NCI-H2227 treated with DMSO at 0.1 percent for 48 hours (cell line): ENCODE results near the gene ATL3.
A peak's percentile ranks its signal among the peaks of the same experiment; 100 is the strongest.
"Not testable (repeated sequence)": the region's sequence is repeated elsewhere in the genome, so short reads cannot be mapped to it uniquely, and the experiment has no call there.

Experiments used
- DNase-seq: peaks from one replicate; lab custom pipeline; 2025; lab: John Stamatoyannopoulos, UW

Gene ATL3

DNA sequence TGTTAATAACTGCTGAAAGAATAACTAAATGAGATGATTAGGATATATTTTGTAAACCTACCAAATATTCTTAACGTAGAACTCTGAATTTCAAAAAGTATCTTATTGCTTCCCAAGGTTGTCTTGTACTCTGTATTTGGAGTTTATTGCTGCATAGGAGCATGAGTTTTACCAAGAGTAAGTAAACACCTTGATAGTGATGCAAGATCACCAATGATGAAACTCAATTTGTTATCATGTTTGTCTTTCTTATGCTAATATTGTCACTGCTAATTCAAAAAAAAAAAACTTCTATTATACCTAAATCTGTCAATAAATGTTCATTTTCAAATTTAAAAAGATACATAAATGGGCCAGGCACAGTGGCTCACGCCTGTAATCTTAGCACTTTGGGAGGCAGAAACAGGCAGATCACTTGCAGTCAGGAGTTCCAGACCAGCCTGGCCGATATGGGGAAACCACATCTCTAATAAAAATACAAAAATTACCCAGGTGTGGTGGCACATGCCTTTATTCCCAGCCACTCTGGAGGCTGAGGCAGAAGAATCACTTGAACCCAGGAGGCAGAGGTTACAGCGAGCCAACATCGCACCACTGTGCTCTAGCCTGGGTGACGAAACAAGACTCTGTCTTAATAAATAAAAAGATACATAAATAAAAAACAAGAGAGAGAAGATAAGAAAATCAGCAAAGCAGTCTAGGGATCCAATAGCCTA, 84.6 kb downstream of the ATL3 start:
- DNase-seq, result no peak

DNA sequence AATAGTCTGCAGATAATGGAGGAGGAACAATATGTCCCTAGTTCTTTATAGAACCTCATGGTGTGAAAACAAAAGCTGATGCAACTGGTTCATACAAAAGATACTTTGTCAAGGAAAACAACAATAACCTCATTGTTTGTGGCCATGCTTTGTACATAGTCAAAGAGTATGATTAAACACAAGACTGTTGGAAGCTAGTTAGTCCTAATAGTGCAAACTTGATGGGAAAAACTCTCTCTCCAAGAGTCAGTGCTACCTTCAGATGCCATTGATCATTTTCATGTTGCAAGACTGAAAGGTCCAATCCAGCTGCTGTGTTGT, 87.9 kb downstream of the ATL3 start:
- no peak for DNase-seq

DNA sequence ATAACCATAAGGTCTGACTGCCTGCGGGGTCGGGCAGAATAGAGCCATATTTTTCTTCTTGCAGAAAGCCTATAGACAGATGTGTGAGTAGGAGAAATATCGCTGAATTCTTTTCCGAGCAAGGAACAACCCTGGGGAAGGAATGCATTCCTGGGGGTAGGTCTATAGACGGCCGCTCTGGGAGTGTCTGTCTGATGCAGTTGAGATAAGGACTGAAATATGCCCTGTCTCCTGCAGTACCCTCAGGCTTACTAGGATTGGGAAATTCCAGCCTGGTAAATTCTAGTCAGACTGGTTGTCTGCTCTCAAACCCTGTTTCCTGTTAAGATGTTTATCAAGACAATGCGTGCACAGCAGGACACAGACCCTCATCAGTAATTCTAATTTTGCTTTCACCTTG, 90.0 kb downstream of the ATL3 start:
- DNase-seq, result not testable (repeated sequence)

DNA sequence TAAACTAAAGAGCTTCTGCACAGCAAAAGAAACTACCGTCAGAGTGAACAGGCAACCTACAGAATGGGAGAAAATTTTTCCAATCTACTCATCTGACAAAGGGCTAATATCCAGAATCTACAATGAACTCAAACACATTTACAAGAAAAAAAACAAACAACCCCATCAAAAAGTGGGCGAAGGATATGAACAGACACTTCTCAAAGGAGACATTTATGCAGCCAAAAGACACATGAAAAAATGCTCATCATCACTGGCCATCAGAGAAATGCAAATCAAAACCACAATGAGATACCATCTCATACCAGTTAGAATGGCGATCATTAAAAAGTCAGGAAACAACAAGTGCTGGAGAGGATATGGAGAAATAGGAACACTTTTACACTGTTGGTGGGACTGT, 92.3 kb downstream of the ATL3 start:
- DNase-seq, result not testable (repeated sequence)

DNA sequence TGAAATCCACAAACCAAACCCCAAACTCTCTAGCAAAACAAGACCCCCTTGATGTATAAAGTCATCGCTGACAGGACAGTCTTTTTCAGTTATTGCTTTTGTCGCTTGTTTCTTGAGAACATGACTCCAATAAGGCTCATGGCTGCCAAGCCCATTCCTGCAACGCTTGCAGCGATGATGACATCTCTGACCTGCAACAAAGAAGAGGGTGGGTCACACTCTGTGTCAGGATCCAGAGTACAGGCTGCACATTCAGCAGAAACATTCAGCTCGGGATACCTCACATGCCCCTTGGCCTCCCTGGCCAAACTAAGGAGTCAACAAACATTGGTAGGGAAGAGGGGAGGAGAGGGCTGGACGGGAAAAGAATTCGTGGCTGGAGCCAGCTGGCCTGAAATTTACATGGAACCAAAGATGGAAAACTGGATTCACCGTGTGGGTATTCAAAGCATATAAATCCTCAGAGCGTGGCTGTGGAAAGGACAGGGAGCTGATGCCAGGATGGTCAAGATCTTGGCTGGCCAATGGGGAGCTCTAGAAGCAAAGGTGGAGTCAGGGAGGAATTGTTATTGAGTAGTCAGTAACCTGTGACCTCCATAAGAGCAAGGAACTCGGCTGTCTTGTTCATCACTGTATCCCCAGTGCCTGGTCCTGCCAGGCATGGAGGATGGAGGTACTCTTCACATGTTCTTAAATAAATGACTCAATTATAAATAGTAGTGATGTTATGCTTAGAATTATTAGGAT, 96.1 kb downstream of the ATL3 start:
- DNase-seq, result peak; percentile 29
